Progenitor cell of endocrine pancreas (in vitro differentiated cells): Measurements from ENCODE around the gene SPATS2. TPM values are rescaled to one million over a fixed set of nuclear protein-coding genes. Genes with fewer than 3 reads are reported as not detected.

Source experiments
- DNase-seq: peaks from one replicate; pipeline ENCODE4 v3.0.0; 2021; ENCODE audit warnings: low spot score; ENCODE audit not compliant: unreplicated experiment
- H3K27ac Mint-ChIP-seq: 2 replicates; pipeline ENCODE4 v1.8.0; 2021; ENCODE audit warnings: mild to moderate bottlenecking, moderate library complexity, mixed read lengths
- H3K27me3 Mint-ChIP-seq: 2 replicates; pipeline ENCODE4 v1.8.0; 2021; ENCODE audit warnings: mixed read lengths
- H3K36me3 Mint-ChIP-seq: 2 replicates; pipeline ENCODE4 v1.8.0; 2022; ENCODE audit warnings: mixed read lengths; ENCODE audit not compliant: insufficient read depth
- H3K4me1 Mint-ChIP-seq: 2 replicates; pipeline ENCODE4 v1.8.0; 2021; ENCODE audit warnings: low read depth, mixed read lengths
- H3K4me3 Mint-ChIP-seq: 2 replicates; pipeline ENCODE4 v1.8.0; 2021; ENCODE audit warnings: low read depth, mild to moderate bottlenecking, moderate library complexity, mixed read lengths
- H3K9me3 Mint-ChIP-seq: 2 replicates; pipeline ENCODE4 v1.8.0; 2021; ENCODE audit warnings: low read depth, mixed read lengths
- total RNA-seq: library from RNA; stranded (reverse); gene quantifications from 2 replicates; pipeline ENCODE4 v1.2.1, GENCODE V29; 2021
- TF ChIP-seq, protein P1 (sequence below): fragments of 200-600 bp; sonication (generic); IDR thresholded peaks from one replicate; pipeline ENCODE4 v1.5.0; 2021; ENCODE audit warnings: antibody characterized with exemption, mild to moderate bottlenecking; ENCODE audit not compliant: unreplicated experiment

The SPATS2 gene
- total RNA-seq, 1 donor from 2014 or later: 84.4 TPM

DNA sequence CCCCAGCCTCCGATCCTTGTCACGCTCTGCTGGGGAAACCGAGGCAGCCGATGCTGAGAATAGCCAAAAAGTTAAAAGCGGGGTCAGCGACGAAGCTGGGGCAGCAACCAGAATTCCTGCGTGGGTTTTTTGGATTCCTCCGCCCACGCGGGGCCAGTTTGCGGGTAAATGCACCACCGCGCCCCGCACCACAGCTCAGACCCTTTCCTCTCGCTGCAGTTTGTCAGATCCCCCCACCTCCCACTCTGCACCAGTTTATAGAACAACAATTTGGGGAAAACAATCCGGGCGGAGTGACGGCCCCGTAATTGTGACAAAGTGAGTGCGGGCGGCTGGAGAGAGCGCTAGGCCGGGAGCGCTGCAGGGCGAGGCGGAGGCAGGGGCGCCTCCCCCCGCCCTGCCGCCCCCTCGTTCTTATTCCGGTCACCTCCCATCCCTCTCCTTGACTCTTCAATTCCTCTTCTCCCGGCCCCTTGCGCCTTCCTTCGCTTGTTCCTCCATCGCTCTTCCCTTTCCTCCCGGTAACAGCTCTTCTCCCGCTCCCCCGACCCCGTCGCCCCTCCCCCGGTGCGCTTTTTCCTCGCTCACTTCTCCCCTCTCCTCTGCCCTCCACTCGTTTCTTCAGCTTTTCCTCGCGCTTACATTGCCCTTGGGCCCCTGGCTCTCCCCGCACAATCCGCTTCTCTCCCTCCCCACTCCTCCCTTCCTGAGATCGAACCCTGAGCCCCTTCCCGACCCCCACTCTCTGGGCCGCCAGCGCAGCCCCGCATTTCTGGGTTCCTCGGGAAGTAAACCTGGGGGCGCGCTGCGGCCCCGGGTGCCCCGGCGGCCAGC, 21.2 kb upstream of the SPATS2 start:
- H3K36me3 Mint-ChIP-seq: peaks cover 2% of the 10 kb centered on the region
- peaks cover 33% of the 10 kb centered on the region for H3K4me1 Mint-ChIP-seq
- TF ChIP-seq, protein P1, sequence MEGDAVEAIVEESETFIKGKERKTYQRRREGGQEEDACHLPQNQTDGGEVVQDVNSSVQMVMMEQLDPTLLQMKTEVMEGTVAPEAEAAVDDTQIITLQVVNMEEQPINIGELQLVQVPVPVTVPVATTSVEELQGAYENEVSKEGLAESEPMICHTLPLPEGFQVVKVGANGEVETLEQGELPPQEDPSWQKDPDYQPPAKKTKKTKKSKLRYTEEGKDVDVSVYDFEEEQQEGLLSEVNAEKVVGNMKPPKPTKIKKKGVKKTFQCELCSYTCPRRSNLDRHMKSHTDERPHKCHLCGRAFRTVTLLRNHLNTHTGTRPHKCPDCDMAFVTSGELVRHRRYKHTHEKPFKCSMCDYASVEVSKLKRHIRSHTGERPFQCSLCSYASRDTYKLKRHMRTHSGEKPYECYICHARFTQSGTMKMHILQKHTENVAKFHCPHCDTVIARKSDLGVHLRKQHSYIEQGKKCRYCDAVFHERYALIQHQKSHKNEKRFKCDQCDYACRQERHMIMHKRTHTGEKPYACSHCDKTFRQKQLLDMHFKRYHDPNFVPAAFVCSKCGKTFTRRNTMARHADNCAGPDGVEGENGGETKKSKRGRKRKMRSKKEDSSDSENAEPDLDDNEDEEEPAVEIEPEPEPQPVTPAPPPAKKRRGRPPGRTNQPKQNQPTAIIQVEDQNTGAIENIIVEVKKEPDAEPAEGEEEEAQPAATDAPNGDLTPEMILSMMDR: no peak
- no peaks in the 10 kb centered on the region for H3K9me3 Mint-ChIP-seq
- H3K4me3 Mint-ChIP-seq: peak overlapping the region; percentile 80
- H3K27ac Mint-ChIP-seq: peak overlapping the region; percentile 79
- DNase-seq: no peak
- H3K27me3 Mint-ChIP-seq: peaks cover 14% of the 10 kb centered on the region

DNA sequence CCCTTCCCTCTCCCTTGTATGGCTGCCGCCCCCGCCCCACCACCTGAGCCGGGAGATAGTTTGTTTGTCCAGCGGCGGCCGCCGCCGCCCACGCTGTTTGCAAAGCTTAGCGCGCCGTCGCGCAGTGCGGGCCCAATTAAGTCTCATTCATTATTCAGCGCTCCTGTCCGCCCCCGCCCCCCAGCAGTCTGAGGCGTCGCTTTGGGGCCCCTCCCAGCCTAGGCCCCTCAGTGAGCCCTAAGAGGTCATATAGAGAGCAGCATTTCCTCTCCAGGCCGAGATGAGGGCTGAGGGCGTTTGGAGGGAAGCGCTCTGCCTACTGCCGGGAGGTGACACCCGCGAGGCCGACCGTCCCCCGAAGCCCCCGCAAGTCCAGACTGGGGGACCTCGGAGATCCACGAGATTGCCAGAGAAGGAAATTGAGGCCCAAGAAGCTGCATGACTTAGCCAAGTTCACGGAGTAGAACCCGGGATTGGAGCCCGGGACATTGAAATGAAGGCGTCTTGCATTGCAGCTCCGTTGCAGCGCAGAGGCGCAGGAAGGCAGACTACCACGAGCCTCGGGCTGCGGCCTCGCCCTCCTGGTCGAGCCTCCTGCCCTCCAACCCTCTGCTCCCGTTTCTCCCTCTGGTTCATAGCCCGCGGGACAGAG, 20.5 kb upstream of the SPATS2 start, which contains the start of gene DNAJC22:
TSS of gene DNAJC22 (plus strand) at position 230 of the 652 bp plus-strand sequence. CDS start 1,985 bp downstream, outside the sequence.
- TF ChIP-seq, protein P1: no peak
- peaks cover 7% of the 10 kb centered on the region for H3K27me3 Mint-ChIP-seq
- H3K9me3 Mint-ChIP-seq: no peaks in the 10 kb centered on the region
- peaks cover 4% of the 10 kb centered on the region for H3K36me3 Mint-ChIP-seq
- peaks cover 33% of the 10 kb centered on the region for H3K4me1 Mint-ChIP-seq
- H3K27ac Mint-ChIP-seq: peak within 1 kb of the TSS; percentile 89
- peak within 1 kb of the TSS; percentile 80 for H3K4me3 Mint-ChIP-seq
- no peak for DNase-seq

DNA sequence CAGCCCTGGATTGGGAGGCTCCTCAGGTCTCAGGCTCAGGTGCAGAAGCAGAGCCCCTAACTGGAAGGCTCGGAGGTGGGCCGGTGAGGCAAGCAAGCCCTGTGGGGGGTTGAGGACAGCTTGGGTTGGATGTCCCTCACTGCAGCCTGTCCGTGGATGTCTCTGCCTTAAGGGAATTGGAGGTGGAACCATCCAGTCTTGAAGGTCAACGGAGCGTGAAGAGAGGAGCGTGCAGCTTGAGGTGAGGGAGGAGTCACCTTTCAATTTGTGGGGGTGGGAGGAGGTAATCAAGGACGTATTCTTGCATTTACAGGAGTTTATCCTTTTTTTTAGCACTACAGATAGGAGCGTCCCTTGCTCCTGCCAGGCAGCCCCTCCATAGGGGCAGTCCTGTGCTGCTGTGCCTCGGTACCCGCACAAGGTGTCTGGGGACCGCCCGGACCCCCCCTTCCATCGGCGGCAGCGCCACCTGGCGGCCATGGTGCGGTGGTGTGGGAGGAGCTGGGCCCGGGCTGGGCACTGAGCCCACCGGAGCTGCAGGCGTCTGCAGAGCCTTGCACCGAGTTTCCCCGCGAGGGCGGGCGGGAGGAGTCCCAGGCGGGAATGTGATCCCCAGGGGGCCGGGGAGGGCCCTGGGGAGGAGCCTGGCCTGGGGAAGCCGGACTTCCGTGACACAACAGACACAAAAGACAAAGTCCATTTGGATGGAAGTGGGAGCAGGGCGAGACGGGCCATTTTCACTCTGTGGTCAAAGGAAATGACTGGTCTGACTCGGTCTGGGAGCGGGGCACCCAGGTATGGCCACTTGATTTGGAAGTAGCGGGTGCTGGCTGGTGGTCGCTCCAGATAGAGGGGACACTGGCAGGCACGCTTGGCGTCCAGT, 19.7 kb upstream of the SPATS2 start:
- peak; percentile 94 for DNase-seq
- peak overlapping the region; percentile 80 for H3K4me3 Mint-ChIP-seq
- H3K4me1 Mint-ChIP-seq: peaks cover 33% of the 10 kb centered on the region
- H3K27ac Mint-ChIP-seq: peak overlapping the region; percentile 83
- H3K36me3 Mint-ChIP-seq: peaks cover 6% of the 10 kb centered on the region
- no peaks in the 10 kb centered on the region for H3K9me3 Mint-ChIP-seq
- TF ChIP-seq, protein P1: peak; percentile 99
- peaks cover 6% of the 10 kb centered on the region for H3K27me3 Mint-ChIP-seq

DNA sequence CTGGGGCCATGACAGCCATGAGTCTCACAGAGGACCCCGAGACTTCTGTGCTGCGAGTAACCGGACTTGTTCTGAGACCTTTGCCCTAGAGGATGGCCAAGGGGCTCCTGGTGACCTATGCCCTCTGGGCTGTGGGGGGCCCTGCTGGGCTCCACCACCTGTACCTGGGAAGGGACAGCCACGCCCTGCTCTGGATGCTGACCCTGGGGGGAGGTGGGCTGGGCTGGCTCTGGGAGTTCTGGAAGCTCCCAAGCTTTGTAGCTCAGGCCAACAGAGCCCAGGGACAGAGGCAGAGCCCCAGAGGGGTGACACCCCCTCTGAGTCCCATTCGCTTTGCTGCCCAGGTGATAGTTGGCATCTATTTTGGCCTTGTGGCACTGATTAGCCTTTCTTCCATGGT, 18.5 kb upstream of the SPATS2 start:
- TF ChIP-seq, protein P1: no peak
- Mint-ChIP-seq H3K36me3 (peaks cover 9% of the 10 kb centered on the region), H3K27ac (no peak overlapping the region), H3K9me3 (no peaks in the 10 kb centered on the region), H3K4me1 (peaks cover 27% of the 10 kb centered on the region), H3K4me3 (peak overlapping the region; percentile 80), H3K27me3 (no peaks in the 10 kb centered on the region)
- no peak for DNase-seq

DNA sequence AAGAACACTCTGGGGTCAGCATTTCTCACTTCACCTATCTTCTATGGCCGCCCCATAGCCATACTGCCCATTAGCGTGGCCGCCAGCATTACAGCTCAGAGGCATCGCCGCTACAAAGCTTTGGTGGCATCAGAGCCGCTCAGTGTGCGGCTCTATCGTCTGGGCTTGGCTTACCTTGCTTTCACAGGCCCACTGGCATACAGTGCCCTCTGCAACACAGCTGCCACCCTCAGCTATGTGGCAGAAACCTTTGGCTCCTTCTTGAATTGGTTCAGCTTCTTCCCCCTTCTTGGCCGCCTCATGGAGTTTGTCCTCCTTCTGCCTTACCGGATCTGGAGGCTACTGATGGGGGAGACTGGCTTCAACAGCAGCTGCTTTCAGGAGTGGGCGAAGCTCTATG, 18.0 kb upstream of the SPATS2 start:
- Mint-ChIP-seq H3K27me3 (no peaks in the 10 kb centered on the region), H3K36me3 (peaks cover 9% of the 10 kb centered on the region), H3K4me1 (peaks cover 27% of the 10 kb centered on the region), H3K4me3 (peak overlapping the region; percentile 52), H3K27ac (no peak overlapping the region), H3K9me3 (no peaks in the 10 kb centered on the region)
- no peak for DNase-seq
- TF ChIP-seq, protein P1: no peak
